Left lung (tissue), 10 donors: Measurements from ENCODE around the gene DENND5B. TPM values are rescaled to one million over a fixed set of nuclear protein-coding genes. Genes with fewer than 3 reads are reported as not detected.

ENCODE experiments used
- ATAC-seq: fragments of 200-7000 bp; cut with Tn5 transposase; one replicate; pipeline ENCODE4 v1.9.1; 2020; ENCODE audit warnings: moderate library complexity
- DNase-seq, 4 donors: peaks; one replicate each; pipeline ENCODE4 v3.0.0-alpha.2; 2013 to 2020
- H3K27ac ChIP-seq, 2 donors: fragments of 200-600 bp; sonication (generic) in 1 of 2; one replicate each; pipeline versions ENCODE4 v1.5.0 to v1.8.0; 2020 to 2021
- H3K27me3 ChIP-seq, 2 donors: fragments of 200-600 bp; sonication (generic) in 1 of 2; one replicate each; pipeline versions ENCODE4 v1.5.0 to v1.8.0; 2020 to 2021
- H3K36me3 ChIP-seq, 2 donors: fragments of 200-600 bp; sonication (generic) in 1 of 2; one replicate each; pipeline versions ENCODE4 v1.5.0 to v1.8.0; 2020 to 2021
- H3K4me1 ChIP-seq, 2 donors: fragments of 200-600 bp; one replicate each; pipeline ENCODE4 v1.8.0; 2021
- H3K4me3 ChIP-seq, 2 donors: fragments of 200-600 bp; sonication (generic) in 1 of 2; one replicate each; pipeline versions ENCODE4 v1.5.0 to v1.8.0; 2020 to 2021; ENCODE audit warnings: mild to moderate bottlenecking in 1 of 2
- H3K9me3 ChIP-seq, 2 donors: fragments of 200-600 bp; sonication (generic) in 1 of 2; one replicate each; pipeline versions ENCODE4 v1.5.0 to v1.8.0; 2020 to 2021
- intact Hi-C, 2 donors: fragments of 100-400 bp; cut with DNase I; formaldehyde crosslinking; loops; one replicate each; pipeline versions ENCODE4 v1.11.2 to v1.14.2; 2022
- polyA plus RNA-seq, 6 donors: library from polyadenylated mRNA; unstranded; fragments of 120-200 nt; gene quantifications; one replicate each; pipeline ENCODE4 v1.2.1, GENCODE V29; 2013; ENCODE audit not compliant: insufficient read length in 6 of 6
- total RNA-seq, 2 donors: library from RNA; stranded (reverse); fragmentation: NEBNext Ultra II Directional; extraction: Animal tissue kit (Norgen Biotek cat#: 25700); gene quantifications; one replicate each; pipeline ENCODE4 v1.2.1, GENCODE V29; 2021
- TF ChIP-seq, protein P1 (sequence below), 2 donors: fragments of 200-600 bp; sonication (generic) in 1 of 2; IDR thresholded peaks; one replicate each; pipeline versions ENCODE4 v1.5.0 to v1.8.0; 2021; ENCODE audit warnings: antibody characterized with exemption in 2 of 2
- donor health status: DM: no; HTN: yes; CAD: no.
- donor health status: DM: no; HTN: no; CAD: no.

Gene DENND5B
- total and polyA plus RNA-seq, 8 donors = 4.4 to 11.3 (median 8.7) TPM

GRCh38 chr12:31470459-31470858, 120.5 kb downstream of the DENND5B start:
- TF ChIP-seq, protein P1, sequence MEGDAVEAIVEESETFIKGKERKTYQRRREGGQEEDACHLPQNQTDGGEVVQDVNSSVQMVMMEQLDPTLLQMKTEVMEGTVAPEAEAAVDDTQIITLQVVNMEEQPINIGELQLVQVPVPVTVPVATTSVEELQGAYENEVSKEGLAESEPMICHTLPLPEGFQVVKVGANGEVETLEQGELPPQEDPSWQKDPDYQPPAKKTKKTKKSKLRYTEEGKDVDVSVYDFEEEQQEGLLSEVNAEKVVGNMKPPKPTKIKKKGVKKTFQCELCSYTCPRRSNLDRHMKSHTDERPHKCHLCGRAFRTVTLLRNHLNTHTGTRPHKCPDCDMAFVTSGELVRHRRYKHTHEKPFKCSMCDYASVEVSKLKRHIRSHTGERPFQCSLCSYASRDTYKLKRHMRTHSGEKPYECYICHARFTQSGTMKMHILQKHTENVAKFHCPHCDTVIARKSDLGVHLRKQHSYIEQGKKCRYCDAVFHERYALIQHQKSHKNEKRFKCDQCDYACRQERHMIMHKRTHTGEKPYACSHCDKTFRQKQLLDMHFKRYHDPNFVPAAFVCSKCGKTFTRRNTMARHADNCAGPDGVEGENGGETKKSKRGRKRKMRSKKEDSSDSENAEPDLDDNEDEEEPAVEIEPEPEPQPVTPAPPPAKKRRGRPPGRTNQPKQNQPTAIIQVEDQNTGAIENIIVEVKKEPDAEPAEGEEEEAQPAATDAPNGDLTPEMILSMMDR (IDR thresholded peaks at IDR 0.05) = no peak
- DNase-seq (no peak), ATAC-seq (no peak)
- H3K27ac ChIP-seq = no peak overlapping the region
- no peaks in the 10 kb centered on the region for H3K9me3 ChIP-seq
- intact Hi-C loops = no loop called here
- no peaks in the 10 kb centered on the region for H3K27me3 ChIP-seq
- no peaks in the 10 kb centered on the region for H3K4me1 ChIP-seq
- H3K4me3 ChIP-seq = no peak overlapping the region
- H3K36me3 ChIP-seq = no peaks in the 10 kb centered on the region

DNA sequence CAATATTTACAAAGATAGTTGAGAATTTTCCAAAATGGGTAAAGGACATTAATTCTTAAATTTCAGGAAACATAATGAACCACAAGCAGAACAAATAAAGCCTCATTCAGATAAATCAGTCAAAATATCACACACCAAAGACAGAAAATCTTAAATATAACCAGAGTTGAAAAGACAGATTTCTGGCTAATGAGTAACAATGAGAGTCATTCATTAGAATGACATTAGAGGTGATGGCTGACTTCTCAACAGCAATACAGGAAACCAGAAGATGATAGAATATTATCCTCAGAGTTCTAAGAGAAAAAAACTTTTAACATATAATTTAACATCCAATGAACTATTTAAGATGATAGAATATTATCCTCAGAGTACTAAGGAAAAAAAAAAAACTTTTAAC, 124.2 kb downstream of the DENND5B start:
- H3K9me3 ChIP-seq = no peaks in the 10 kb centered on the region
- intact Hi-C loops = no loop called here
- H3K27me3 ChIP-seq = no peaks in the 10 kb centered on the region
- H3K36me3 ChIP-seq = no peaks in the 10 kb centered on the region
- H3K4me3 ChIP-seq = no peak overlapping the region
- H3K4me1 ChIP-seq = no peaks in the 10 kb centered on the region
- ATAC-seq (no peak), DNase-seq (no peak)
- TF ChIP-seq, protein P1 (IDR thresholded peaks at IDR 0.05) = no peak
- no peak overlapping the region for H3K27ac ChIP-seq

GRCh38 chr12:31465002-31465401, 125.9 kb downstream of the DENND5B start:
- Histone ChIP-seq H3K36me3 (no peaks in the 10 kb centered on the region), H3K9me3 (no peaks in the 10 kb centered on the region), H3K4me1 (no peaks in the 10 kb centered on the region), H3K27me3 (no peaks in the 10 kb centered on the region), H3K27ac (no peak overlapping the region), H3K4me3 (no peak overlapping the region)
- ATAC-seq (no peak), DNase-seq (no peak)
- intact Hi-C loops = no loop called here
- TF ChIP-seq, protein P1 (IDR thresholded peaks at IDR 0.05) = no peak

GRCh38 chr12:31460024-31460423, 130.9 kb downstream of the DENND5B start:
- Histone ChIP-seq H3K27ac (no peak overlapping the region), H3K27me3 (no peaks in the 10 kb centered on the region), H3K36me3 (no peaks in the 10 kb centered on the region), H3K4me1 (no peaks in the 10 kb centered on the region), H3K9me3 (no peaks in the 10 kb centered on the region), H3K4me3 (no peak overlapping the region)
- DNase-seq = no peak
- no peak for ATAC-seq
- TF ChIP-seq, protein P1 (IDR thresholded peaks at IDR 0.05) = no peak
- intact Hi-C loops = no loop called here

DNA sequence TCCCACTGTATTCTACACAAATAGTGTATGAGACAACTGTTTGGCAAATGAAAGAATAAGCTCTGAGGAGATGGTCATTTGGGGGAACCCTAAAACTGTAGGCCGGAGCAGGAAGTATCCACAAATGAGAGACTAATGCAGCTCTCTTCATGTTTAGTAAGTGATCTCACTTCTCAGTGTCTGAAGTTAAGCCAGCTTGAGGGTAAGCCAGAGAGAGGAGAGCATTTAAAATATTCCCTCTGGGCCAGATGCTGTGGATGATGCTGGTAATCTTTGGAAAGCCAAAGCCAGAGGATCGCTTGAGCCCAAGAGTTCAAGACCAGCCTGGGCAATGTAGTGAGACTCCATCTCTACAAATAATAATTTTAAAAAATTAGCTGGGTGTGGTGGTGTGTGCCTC, 134.4 kb downstream of the DENND5B start:
- DNase-seq (no peak), ATAC-seq (no peak)
- Histone ChIP-seq H3K36me3 (no peaks in the 10 kb centered on the region), H3K27ac (no peak overlapping the region), H3K4me1 (no peaks in the 10 kb centered on the region), H3K27me3 (no peaks in the 10 kb centered on the region), H3K9me3 (no peaks in the 10 kb centered on the region), H3K4me3 (no peak overlapping the region)
- TF ChIP-seq, protein P1 (IDR thresholded peaks at IDR 0.05) = no peak
- intact Hi-C loops = no loop called here
